Astrocyte of the cerebellum (primary cell): ENCODE data around the gene ARHGEF7.

Experiments used
- DNase-seq: peaks from one replicate; pipeline ENCODE4 v3.0.0-alpha.2; 2011; ENCODE audit warnings: low read depth
- H3K4me3 ChIP-seq: 2 replicates; pipeline ENCODE4 v1.5.1; 2011; ENCODE audit warnings: mild to moderate bottlenecking, low read depth, low read length, moderate library complexity
- in situ Hi-C: cut with HindIII; loops from 2 replicates; pipeline ENCODE4 v1.10.0; 2017; ENCODE audit warnings: low sequenced_read_pairs
- TF ChIP-seq, protein P1 (sequence below): IDR thresholded peaks from 2 replicates; pipeline ENCODE4 v1.5.1; 2012; ENCODE audit warnings: low read length, low read depth, moderate library complexity, mild to moderate bottlenecking; ENCODE audit errors: missing control alignments

ARHGEF7 gene

DNA sequence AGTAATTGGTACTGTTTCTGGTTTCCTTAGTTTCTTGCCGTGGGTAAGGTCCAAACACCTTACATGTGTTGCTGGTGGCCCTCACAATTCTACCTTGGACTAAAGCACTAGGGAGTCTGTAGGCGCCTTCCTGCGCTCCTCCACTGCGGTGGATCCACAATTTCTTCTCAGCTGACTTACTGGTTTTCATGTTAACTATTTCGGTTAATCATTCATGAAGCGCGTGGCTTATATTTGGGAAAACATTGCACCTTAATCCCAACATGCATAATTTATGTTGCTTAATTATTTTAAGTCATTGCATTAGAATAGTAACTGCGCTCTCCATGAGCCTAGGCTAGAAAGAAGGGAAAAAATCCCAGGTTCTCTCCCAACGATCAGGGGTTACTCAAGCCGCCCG, 37.7 kb downstream of the ARHGEF7 start:
- in situ Hi-C loops, result no loop called here
- peak overlapping the region; percentile 62 for H3K4me3 ChIP-seq
- no peak for DNase-seq
- TF ChIP-seq, protein P1, sequence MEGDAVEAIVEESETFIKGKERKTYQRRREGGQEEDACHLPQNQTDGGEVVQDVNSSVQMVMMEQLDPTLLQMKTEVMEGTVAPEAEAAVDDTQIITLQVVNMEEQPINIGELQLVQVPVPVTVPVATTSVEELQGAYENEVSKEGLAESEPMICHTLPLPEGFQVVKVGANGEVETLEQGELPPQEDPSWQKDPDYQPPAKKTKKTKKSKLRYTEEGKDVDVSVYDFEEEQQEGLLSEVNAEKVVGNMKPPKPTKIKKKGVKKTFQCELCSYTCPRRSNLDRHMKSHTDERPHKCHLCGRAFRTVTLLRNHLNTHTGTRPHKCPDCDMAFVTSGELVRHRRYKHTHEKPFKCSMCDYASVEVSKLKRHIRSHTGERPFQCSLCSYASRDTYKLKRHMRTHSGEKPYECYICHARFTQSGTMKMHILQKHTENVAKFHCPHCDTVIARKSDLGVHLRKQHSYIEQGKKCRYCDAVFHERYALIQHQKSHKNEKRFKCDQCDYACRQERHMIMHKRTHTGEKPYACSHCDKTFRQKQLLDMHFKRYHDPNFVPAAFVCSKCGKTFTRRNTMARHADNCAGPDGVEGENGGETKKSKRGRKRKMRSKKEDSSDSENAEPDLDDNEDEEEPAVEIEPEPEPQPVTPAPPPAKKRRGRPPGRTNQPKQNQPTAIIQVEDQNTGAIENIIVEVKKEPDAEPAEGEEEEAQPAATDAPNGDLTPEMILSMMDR, result no peak

DNA sequence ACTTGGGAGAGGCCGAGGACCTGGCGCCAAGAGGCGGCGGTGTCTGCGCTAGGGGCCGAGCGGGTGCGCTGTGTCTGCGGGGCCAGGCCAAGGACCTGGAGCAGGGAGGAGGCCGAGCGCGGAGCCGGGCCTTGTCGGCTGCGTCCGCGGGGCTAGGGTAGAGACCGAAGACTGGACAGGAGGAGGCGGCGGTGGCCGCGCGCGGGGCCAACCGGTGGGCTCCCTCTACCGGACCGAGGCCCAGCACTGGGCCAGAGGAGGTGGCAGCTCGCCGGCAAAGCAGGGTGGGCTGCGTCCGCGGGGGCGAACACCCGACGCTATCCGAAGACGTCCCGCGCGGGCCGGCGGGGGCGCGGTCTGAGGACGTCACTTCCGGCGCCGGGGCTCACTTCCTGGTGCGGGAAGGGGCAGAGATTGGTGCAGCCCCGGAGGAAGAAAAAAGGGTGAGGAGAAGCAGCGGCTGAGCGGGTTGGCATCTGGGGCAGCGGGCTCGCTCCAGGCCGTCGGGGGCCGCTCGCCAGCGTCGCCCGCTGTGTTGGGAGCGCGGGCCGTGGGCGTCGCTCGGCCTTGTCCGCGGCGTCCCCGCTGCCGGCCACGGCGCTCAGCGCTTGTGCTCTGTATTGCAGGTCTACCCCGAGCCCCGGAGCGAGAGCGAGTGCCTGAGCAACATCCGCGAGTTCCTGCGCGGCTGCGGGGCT, 38.3 kb downstream of the ARHGEF7 start:
- DNase-seq, result peak; percentile 76
- H3K4me3 ChIP-seq, result peak overlapping the region; percentile 62
- TF ChIP-seq, protein P1, result peak; percentile 31
- in situ Hi-C loops, result no loop called here

DNA sequence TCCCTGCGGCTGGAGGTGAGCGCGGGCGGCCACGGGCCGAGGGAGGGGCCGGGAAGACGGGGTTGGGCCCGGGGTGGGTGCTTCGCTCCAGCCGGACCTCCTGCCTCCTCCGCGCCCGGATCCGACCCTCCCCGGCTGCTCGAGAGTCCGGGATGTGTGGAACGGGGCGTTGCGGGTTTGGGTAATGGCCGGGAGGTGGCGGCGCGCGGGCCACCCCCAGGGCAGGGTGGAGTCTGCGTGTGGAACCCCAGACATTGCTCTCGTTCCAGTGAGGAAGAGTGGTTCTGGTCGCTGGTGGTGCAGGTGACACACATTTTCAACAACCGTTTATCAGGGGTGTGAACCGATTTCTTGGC, 38.8 kb downstream of the ARHGEF7 start:
- no peak for DNase-seq
- in situ Hi-C loops, result no loop called here
- TF ChIP-seq, protein P1, result no peak
- peak overlapping the region; percentile 62 for H3K4me3 ChIP-seq

DNA sequence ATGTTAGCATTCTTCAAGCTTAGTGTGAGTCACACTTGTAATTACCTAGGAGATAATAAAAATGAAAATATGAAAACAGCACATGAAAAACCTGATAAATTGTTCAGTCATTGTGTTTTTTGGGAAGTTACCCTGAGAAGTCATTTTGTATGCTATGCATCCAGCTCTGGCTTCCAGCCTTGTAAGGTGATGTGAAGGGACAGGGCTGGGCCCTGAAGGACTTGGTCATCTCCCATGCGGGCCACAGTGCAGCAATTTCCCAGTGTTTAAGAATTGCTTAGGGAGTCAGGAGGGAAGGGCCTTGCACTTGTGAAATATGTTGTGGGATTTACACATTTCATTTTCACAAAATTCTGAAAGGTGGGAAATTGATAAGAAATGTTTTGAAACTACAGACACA, 41.3 kb downstream of the ARHGEF7 start:
- no peak overlapping the region for H3K4me3 ChIP-seq
- no peak for DNase-seq
- TF ChIP-seq, protein P1, result no peak
- in situ Hi-C loops, result loop anchor here (5.0 kb wide), 2 partner anchors 44 to 91 kb away; no protein-coding TSS in a partner anchor

DNA sequence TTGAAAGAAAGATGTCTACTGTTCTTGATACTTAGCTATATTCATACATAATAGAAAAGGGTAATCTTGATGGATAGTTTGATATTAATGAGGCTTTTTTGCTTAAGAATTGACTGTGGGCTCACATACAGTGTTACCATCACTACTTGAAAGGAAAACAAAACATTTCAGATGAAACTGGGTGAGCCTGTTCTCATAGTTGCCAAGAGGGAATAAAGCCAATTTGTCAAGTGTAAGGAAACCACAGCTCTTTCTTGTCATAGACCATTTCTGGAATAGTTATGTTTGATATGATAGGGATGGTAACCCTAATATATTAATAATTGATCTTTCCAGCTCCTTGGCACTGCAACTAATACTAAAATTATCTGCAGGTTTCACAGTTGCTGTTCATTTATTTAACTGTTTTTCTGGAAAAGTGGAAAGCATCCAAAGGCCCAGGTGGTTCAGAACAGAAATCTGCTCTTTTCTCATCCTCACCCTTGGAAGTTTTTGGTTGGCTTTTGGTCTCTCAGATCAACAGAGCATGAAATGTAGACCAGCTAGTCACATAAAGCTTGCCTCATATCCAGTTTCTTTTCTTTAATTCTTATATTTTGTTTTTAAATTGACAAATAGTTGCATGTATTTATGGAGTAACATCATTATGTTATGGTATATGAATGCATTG, 43.2 kb downstream of the ARHGEF7 start:
- H3K4me3 ChIP-seq, result no peak overlapping the region
- no peak for DNase-seq
- TF ChIP-seq, protein P1, result no peak
- in situ Hi-C loops, result loop anchor here (5.0 kb wide), 2 partner anchors 46 to 89 kb away; no protein-coding TSS in a partner anchor

DNA sequence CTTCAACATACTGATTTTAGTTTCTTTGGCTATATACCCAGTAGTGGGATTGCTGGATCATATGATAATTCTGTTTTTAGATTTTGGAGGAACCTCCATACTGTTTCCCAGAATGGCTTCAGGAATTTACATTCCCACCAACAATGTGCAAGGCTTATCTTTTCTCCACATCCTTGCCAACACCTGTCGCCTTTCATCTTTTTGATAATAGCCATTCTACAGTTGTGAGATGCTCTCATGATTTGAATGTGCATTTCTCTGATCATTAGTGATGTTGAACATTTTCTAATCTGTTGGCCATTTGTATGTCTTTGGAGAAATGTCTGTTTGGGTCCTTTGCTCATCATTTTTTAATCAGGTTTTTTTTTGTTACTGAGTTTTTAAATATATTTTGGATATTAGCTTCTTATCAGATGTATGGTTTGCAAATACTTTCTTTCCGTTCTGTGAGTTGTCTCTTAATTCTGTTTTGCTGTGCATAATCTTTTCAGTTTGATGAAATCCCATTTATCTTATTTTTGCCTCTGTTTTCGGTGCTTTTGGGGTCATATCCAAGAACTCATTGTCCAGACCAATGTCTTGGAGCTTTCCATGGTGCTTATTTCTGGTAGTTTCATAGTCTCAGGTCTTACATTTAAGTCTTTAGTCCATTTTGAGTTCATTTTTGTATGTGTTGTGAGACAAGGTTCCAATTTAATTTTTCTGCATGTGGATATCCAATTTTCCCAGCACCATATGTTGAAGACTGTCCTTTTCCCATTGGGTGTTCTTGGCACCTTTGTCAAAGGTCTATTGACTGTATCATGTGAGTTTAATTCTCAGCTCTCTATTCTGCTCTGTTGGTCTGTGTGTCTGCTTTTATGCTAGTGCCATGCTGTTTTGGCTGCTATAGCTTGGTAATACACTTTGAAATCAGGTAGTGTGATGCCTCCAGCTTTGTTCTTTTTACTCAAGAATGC, 44.5 kb downstream of the ARHGEF7 start:
- in situ Hi-C loops, result loop anchor here (5.0 kb wide), 2 partner anchors 47 to 88 kb away; no protein-coding TSS in a partner anchor
- TF ChIP-seq, protein P1, result no peak
- DNase-seq, result no peak
- no peak overlapping the region for H3K4me3 ChIP-seq
